Activated CD4-positive, alpha-beta T cell treated with anti-CD3 and anti-CD28 coated beads for 1 hour (primary cell): ENCODE results near the gene MYO5C.
"Not testable (repeated sequence)": the region's sequence is repeated elsewhere in the genome, so short reads cannot be mapped to it uniquely, and the experiment has no call there.

Experiments
- DNase-seq: peaks from one replicate; pipeline ENCODE4 v3.0.0-alpha.2; 2020

Gene MYO5C

DNA sequence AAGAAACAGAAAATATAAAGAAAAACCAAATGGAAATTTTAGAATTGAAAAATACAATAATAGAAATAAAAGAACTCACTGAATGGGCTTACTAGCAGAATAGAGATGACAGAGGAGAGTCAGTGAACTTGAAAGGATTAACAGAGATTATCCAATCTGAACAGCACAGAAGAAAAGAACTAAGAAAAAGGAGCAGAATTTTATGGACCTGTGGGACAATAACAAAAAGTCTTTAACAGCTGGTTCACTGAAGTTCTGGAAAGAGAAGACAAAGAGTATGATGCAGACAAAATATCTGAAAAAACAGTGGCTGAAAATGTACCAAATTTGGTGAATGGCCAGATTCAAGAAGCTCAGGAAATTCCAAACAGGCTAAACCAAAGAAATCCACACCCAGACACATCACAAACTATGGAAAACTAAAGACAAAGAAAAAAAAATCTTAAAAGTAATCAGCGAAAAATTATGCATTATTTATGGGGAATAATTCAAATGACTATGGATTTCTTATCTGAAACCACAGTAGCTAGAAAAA lies 94.7 kb downstream of the MYO5C start:
- no peak for DNase-seq

DNA sequence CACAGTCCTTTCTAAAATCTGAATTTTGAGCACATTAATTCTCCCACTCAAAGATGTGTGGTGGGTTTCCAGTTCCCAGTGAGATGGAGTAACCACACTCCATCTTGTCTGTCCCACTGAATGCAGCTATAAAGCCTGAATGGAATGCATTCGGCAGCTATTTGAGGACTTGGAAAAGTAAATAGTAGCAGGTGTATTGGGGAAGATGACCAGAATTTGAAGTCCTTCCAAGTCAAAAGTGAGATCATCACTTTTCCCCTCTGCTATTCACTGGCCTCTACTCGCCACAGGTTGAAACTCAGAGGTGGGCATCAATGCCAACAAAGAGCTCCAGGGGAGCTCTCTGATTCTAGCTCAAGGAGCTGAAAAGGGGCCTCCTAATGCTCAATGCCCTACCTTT lies 96.3 kb downstream of the MYO5C start:
- no peak for DNase-seq

DNA sequence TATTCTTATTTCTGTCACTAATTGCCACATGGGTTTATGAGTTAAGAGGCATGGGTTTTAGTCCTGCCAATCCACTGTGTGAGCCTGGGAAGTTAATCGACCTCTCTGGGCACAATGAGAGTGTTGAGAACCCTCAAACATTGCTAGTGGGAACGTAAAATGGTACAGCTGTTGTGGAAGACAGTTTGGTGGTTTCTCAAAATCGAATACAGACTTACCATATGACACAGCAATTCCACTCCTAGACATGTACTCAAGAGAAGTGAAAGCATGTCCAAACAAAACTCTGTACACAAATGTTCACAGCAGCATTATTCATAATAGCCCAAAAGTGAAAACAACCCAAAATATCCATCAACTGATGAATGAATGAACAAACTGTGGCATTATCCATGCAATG lies 98.7 kb downstream of the MYO5C start:
- DNase-seq: no peak

DNA sequence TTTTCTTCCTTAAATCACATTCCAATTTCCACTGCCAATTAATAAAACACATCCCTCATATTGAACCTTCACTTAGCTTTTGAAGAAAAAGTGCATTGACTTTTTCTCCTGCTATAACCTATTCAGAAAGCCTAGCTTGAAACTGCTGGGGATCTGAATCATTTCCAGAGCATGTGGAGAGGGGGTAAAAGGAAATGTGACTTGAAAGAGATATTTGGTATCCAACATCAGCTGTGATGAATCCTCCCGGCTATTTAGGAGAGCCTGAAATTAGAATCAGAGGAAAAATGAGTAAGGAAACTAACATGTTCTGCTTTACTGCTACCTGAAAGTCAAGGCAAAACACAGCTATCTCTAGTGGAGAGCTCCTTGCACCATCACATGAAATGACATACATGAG lies 101.8 kb downstream of the MYO5C start:
- DNase-seq: no peak

DNA sequence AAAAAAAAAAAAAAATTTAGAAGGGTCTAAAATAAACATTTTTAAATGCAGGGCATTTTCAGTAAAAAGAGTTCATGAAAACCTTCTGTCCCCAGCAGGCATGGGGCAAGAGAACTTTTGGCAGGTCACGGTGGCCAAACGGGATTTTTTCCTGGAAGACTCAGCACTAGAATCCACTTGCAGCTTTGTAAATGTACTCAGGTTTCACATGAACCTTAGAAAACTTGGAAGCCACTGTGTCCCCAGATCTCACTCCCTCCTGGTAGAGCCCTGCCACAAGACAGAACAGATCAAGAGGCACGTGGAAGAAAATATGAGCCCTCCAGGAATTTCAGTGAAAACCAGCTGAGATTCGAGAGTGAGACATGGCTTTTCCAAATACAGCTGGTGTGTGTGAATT lies 102.3 kb downstream of the MYO5C start:
- no peak for DNase-seq

DNA sequence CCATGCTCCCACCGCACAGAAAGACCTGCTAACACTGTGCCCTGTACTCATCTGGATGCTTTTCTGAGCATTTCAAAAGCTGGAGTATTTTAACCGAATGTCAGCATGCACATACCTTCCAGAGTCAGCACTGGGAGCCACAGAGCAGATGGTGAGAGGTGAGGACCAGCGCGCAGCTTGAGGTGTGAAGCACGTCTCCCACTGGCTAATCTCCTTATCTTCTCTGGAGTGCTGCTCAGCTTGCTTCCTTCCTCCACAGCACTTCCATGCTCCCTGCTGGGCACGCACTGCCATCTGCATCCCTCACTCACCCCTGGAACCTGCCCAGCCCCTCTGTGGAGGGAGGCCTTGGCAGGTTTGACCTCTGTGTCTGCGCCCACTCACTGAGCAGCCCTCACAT lies 104.4 kb downstream of the MYO5C start, which contains the start of gene GNB5:
GNB5 (minus strand) TSS at position 186 of the 400 bp plus-strand sequence. CDS start 6,716 bp downstream, outside the sequence.
- no peak for DNase-seq

DNA sequence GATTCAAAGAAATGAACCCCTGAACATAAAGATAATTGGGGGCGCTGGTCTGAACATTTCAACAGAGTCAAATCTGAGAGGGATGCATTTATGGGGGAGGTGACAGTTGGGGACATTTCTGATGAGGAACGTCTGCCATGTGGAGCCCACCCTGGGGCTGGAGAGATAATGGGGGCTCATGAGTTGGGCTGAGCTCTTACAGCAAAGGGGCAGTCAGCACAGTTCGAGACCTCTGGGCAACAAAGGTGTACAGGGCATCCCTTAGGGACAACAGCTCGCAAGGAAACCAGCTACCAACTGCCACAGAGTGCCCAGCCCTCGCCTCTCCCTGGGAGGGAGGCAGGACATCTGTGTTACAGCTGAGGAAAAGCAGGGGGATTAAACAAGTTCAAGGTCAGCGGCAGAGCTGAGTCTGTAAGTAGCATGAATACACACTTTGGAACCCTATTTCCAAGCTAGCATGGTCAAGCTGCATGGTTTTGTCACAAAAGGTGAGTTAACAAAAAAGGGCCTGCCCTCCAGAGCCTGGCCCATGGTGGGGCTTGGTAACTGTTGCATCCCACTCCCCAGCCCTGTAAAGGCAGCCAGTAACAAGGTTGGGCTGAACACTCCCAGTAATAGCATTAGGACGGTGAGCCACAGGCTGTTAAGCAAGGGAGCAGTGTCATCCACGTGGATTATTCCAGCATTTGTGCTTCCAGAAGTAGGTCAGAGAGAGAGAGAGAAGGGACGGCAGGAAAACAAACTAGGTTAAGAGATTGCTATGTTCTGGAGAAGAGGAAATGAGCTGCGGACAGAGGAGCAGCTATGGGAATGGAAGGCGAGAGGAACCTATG lies 108.7 kb downstream of the MYO5C start:
- no peak for DNase-seq

DNA sequence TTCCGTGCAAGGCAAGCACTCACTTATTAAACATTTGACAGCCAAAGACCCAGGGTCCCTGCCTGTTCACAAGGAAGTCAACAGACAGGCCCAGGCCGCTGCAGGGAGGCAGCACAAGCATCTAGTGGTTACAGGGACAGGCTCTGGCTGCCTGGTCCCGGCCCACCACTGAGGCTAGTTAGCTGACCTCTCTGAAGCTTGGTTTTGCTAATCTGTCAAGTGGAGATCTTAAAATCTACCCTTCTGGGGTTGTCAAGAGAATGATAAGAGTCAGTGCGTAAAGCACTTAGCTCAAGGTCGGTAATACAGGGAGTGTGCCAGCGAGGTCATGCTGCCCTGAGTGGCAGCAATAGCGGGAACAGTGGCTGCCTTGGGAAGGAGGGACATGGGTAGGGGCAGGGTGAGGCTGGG lies 110.4 kb downstream of the MYO5C start:
- DNase-seq: no peak

DNA sequence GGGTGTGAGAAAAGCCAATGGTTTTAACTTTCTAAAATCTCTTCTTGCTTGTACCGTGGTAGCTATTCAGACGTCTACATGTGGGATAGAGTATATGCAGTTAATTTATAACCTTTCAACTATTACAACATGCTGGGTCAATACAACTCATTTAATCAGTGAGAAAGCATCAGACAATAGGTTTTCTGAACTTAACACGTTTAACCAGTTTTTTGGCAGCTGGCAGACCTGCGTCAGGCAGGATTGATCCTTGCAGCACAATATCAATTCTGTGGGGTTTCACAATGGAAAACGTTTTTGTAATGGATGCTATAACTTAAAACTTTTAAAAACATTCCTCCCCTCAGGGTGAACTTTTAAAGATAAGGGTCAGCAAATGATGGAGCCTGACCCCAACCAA lies 110.9 kb downstream of the MYO5C start:
- no peak for DNase-seq

DNA sequence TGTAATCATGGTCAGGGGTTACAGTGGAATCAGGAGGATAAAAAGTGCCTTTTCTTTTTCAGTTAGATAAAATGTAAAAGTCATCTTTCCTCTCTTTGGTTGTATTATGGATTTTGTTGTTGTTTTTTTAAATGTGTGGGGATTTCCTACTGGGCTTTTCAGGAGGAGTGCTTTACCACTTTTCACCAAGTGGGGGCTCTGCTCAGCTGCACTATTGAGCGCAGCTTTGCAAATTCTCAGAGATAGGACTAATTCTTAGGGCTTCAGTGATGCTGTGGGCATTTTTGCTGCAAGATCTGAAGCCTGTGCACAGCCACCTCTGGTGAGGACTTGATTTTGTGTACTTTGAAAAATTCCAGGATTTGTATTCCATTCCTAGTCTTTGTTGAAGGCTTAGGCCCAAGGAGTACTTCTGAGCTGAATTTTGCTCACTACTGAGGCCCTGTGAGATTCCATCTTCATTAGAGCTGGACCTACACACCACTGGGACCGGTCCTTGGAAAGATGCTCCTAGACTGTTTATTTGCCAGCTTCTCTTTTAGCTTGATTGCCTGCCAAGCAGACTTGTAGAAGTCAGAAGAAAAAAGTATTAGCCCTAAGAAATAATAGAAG lies 111.9 kb downstream of the MYO5C start:
- no peak for DNase-seq

DNA sequence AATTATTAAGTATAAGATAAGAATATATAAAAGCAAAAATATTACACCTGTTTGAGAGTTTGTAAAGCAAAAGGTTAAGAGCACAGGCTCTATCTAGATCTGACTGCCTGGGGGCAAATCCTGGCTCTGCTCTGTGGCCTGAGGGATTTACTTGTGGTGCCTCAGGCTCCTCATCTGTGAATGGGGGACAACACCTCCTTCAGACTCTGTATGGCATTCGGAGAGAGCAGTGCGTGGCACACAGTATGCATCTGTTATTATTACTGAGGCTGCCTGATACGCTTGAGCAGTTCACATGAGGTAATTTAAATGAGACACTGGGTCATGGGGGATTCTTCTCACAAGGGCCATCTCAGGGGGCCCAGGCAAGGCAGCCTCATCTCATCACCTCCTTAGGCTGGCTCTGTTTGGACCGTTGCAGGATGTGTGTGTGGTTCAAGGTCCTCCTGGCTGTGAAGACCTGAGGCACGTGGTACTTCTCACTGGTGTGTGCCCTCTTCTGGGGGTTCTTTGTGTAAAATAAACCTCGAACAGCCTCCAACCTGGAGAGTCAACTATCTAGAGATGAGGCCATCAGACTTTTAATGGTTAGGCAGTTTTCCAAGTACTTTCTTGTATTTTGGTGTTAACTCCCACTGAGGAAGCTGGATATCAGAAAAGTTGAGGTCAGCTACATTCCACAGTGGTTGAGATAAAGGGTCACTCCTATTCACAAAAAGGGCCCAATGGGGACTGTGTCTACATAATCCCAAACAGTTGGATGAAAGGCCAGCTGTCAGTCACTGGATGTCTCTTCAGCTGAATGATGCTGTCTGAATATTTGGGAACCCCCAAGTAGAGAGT lies 113.4 kb downstream of the MYO5C start:
- no peak for DNase-seq

DNA sequence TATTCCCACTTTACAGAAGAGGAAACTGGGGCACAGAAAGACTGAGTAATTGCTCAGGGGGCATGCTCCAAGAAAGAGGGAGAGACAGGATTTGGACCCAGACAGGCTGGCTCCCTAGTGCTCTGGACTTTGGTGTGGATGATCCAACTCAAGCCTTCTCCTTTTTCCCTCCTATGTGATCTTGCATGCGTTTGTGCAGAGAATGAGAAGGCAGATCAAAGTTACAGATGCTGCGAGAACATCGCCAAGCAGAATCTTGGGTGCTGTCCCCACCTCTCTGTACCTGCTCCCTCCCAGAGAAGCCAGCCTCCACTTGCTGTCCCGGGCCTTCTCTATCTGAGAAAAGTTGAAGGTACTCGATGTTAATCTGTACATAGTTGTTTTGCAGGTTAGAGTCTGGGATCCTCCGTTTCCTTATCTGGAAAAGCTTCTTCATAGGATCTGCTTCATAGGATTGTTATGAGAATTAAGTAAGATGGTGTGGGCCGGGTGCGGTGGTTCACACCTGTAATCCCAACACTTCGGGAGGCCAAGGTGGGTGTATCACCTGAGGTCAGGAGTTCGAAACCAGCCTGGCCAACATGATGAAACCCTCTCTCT lies 114.7 kb downstream of the MYO5C start:
- DNase-seq: no peak

DNA sequence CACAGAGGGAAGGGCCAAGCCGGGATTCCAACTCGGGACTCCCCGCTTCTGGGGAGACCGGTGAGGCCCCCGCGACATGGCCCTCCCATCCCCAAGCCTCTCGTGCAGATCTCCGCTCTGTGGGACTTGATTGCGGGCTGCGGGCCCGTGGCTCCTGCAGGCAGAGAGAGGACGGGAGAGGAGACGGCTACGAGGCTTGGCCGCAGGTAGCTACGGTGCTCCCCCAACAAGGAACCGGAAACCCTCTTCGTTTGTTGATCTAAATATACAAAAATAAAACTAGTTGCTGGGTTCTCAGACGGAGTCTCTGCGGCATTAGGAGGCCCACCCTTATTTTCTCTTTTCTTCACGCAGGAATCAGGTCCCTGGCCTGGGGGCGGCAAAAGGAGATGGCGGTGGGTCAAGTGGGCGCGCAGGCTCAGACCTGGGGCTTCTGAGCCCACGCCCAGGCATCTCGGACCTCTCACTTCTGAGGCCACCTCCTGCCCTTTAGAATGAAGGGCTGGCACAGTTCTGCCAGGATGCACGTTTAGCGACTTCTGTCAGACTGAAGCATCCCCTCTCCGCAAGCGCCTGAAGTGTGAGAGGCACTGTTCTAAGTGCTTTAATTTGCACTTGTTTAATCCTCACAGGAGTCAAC lies 115.3 kb downstream of the MYO5C start:
- no peak for DNase-seq

DNA sequence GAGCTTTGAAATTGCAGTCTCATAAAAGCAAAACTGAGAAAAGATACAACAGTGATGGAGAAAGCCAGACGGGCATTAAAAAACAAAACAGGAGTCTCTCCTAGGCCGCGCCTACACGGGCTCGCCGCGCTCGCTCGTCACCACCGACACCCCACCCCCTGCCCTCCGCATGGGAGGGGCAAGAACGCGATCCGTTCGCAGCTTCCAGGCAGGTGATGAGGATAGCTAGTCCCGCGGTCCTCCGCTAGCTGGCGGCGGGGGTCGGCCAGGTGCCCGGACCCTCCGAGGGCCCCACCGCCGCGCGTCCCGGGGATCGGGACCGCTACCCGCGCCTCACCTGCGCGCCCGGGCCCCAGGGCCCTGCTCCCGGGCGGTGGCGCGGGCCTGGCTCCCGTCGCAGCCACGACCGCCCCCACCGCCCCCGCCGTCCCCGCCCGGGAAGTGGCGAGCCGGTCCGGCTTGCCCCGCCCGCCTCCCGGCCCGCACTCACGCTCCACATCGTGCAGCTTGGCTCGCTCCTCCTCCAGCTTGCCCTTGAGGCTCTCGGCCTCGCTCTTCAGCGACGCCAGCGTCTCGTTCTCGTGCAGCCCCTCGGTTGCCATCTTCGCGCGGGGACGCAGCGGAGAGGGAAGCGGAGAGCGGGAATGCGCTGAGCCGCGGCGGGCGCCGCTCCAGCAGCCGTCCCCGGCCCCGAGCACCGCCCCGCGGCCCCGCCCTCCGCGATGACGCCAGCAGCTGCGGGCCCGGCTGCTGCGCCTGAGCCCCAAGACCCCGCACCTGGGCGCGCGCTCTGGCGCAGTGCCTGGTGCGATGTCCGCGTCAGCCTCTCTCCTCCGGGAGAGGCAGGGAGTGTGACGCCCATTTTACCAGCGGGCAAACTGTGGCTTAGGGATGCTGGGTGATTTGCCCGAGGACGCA lies 116.1 kb downstream of the MYO5C start:
- DNase-seq: peak; percentile 80

DNA sequence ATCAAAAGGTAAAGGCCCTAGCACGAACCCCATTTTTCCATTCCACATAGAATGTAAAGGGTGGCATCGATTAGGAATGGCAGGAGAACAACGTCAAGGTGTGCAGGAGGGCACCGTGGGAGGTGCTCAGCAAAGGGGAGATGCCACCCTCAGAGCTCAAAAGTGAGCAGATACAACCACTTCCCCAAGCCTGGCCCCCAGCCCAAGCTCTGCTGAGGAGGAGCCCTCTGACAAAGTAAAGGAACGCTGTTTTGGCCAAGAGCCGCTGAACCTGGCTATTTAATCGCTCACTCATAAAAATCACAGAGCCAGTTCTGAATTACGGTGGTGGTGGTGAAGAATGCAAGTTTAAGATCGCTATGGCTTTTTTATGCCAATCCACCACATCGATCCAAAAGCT lies 116.8 kb downstream of the MYO5C start:
- DNase-seq: no peak

DNA sequence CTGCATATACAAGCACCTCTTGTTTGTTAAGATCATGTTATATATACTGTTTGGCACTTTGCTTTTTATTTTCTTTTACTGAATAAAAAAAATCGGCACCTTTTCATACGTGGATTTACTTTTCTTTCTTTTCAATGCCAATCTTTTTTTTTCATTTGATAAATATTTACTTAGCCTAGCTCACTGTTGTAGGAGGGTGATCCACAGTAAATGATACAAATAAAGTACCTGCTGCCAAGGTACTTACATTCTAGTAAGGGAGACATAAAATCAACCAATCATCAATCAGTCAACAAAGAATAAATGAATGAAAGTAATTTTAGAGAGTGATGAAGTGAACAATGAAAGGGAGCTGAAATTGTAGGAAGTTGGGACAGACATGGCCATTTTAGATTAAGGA lies 122.7 kb downstream of the MYO5C start:
- DNase-seq: no peak

DNA sequence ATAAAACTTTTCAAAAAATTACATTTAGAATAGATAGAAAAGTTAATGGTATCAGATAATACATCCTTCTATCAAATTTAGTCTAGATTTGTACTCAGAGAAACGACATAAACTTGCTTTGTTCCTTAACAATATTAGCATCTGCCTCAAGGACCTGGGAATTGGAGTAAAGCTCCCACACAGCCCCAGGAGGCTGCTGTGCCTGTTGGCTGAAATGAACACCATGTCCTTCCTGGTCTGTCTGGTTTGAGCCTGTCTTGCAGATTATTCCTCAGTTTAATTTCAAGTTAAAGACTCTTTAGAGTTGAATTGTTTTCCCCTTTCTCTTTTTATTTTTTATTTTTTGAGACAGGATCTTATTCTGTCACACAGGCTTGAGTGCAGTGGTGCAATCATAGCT lies 123.8 kb downstream of the MYO5C start:
- DNase-seq: no peak

DNA sequence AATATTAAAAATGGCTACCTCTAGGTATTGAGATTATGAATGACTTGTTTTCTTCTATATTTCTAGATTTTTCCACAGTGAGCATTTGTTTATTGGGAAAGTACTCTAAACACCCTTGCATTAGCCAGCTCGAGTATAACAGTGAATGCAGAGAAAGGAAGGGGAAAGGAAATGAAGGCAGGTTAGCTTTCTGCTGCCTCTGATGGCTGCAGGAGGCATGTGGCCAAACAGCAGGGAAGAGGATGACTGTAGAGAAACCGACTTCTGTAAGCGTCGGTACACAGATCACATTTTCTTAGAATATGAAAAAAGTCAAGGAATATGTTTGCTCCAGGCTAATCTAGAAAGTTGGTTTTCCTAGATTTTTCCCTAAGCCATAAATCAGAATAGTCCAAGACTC lies 124.2 kb downstream of the MYO5C start:
- no peak for DNase-seq

DNA sequence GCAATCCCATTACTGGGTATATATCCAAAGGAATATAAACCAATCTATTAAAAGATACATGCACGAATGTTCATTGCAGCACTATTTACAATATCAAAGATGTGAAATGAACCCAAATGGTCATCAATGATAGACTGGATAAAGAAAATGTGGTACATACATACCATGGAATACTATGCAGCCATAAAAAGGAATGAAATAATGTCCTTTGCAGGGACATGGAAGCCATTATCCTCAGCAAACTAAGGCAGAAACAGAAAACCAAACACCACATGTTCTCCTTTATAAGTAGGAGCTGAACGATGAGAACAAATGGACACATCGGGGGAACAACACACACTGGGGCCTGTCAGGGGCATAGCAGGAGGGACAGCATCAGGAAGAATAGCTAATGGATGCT lies 125.4 kb downstream of the MYO5C start:
- not testable (repeated sequence) for DNase-seq

DNA sequence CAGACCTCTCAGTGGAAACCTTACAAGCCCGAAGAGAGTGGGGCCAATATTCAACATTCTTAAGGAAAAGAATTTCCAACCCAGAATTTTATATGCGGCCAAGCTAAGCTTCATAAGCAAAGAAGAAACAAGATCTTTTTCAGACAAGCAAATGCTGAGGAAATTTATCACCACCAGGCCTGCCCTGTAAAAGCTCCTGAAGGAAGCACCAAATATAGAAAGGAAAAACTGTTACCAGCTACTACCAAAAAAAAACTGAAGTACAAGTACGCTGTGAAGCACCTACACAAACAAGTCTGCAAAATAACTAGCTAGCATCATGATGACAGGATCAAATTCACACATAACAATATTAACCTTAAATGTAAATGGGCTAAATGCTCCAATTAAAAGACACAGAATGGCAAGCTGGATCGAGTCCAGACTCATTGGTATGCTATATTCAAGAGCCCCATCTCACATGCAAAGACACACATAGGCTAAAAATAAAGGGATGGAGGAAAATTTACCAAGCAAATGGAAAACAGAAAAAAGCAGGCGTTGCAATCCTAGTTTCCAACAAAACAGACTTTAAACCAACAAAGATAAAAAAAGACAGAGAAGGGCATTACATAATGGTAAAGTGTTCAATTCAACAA lies 130.0 kb downstream of the MYO5C start:
- DNase-seq: not testable (repeated sequence)
